ENCODE measurements around the gene SLC27A2. TPM values are rescaled to one million over a fixed set of nuclear protein-coding genes. Genes with fewer than 3 reads are reported as not detected.
A peak's percentile ranks its signal among the peaks of the same experiment; 100 is the strongest.

The SLC27A2 gene
- polyA plus RNA-seq, 1 experiment = 0.11 TPM

DNA sequence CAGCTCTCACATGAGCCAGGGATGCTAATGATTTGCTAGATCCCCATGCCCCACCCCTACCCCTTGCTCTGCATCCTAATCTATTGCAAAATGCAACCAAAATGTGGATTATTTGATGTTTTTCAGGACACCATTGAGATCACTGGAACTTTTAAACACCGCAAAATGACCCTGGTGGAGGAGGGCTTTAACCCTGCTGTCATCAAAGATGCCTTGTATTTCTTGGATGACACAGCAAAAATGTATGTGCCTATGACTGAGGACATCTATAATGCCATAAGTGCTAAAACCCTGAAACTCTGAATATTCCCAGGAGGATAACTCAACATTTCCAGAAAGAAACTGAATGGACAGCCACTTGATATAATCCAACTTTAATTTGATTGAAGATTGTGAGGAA lies 53.8 kb downstream of the SLC27A2 start:
- no peak overlapping the region for H3K4me3 ChIP-seq (ENCODE audit: low read depth, low read length)
- ChIA-PET CTCF (no interaction called here), POLR2A (no interaction called here)
- H3K27ac ChIP-seq (ENCODE audit: low read depth, low read length) = no peak overlapping the region
- no peaks in the 10 kb centered on the region for H3K27me3 ChIP-seq (ENCODE audit: control insufficient read depth, insufficient read depth, low read length)
- TF ChIP-seq, protein P1, sequence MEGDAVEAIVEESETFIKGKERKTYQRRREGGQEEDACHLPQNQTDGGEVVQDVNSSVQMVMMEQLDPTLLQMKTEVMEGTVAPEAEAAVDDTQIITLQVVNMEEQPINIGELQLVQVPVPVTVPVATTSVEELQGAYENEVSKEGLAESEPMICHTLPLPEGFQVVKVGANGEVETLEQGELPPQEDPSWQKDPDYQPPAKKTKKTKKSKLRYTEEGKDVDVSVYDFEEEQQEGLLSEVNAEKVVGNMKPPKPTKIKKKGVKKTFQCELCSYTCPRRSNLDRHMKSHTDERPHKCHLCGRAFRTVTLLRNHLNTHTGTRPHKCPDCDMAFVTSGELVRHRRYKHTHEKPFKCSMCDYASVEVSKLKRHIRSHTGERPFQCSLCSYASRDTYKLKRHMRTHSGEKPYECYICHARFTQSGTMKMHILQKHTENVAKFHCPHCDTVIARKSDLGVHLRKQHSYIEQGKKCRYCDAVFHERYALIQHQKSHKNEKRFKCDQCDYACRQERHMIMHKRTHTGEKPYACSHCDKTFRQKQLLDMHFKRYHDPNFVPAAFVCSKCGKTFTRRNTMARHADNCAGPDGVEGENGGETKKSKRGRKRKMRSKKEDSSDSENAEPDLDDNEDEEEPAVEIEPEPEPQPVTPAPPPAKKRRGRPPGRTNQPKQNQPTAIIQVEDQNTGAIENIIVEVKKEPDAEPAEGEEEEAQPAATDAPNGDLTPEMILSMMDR (IDR thresholded peaks at IDR 0.05; ENCODE audit: low read depth, low read length) = no peak
- DNase-seq (ENCODE audit: low read depth, low spot score) = no peak
- H3K9me3 ChIP-seq (ENCODE audit: control insufficient read depth, insufficient read depth, low read length) = no peaks in the 10 kb centered on the region

DNA sequence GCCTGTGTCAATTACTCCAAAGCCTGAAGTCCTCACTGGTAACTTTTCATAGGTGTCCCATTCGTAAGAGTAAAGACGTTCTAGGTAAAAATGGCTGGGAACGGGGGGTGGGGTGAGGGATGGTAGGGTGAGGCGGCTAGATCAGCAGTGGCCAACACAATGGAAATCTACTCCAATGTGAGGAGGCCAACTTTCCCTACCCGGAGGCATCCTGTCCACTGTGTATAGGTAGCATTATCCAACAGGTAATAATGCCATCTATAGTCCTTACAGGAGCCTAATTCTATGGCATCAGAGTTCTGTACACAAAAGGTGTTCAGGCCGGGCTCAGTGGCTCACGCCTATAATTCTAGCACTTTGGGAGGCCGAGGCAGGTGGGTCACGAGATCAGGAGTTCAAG lies 54.4 kb downstream of the SLC27A2 start:
- CTCF ChIA-PET = no interaction called here
- no peak for DNase-seq (ENCODE audit: low read depth, low spot score)
- POLR2A ChIA-PET = no interaction called here
- Histone ChIP-seq H3K9me3 (ENCODE audit: control insufficient read depth, insufficient read depth, low read length) (no peaks in the 10 kb centered on the region), H3K27ac (ENCODE audit: low read depth, low read length) (no peak overlapping the region), H3K4me3 (ENCODE audit: low read depth, low read length) (no peak overlapping the region), H3K27me3 (ENCODE audit: control insufficient read depth, insufficient read depth, low read length) (no peaks in the 10 kb centered on the region)
- TF ChIP-seq, protein P1 (IDR thresholded peaks at IDR 0.05; ENCODE audit: low read depth, low read length) = no peak

DNA sequence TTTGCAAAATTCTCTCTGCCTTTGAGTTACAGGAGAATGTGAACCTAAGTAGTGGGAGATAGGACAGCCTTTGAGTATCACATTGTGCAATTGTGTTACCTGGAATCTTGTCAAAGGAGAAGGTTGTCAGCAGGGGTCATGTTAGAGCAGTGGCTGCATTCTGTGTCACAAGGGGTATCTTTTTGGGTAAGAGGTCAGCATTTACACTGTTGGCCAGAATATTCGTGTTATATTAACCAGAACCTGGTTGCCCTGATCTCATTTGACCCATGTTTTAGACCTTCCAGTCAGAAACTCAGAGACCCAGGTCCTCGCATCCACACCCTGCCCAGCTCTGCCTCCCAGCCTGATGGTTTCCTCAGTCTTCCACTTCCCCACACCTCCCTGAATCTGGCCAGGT lies 56.3 kb downstream of the SLC27A2 start:
- Histone ChIP-seq H3K4me3 (ENCODE audit: low read depth, low read length) (no peak overlapping the region), H3K27me3 (ENCODE audit: control insufficient read depth, insufficient read depth, low read length) (no peaks in the 10 kb centered on the region), H3K27ac (ENCODE audit: low read depth, low read length) (no peak overlapping the region), H3K9me3 (ENCODE audit: control insufficient read depth, insufficient read depth, low read length) (no peaks in the 10 kb centered on the region)
- ChIA-PET CTCF (interaction anchor here (1.3 kb wide), 1 partner anchor 77 kb away, joined by 4 read pairs; no protein-coding TSS in a partner anchor), POLR2A (no interaction called here)
- DNase-seq (ENCODE audit: low read depth, low spot score) = no peak
- TF ChIP-seq, protein P1 (IDR thresholded peaks at IDR 0.05; ENCODE audit: low read depth, low read length) = no peak

DNA sequence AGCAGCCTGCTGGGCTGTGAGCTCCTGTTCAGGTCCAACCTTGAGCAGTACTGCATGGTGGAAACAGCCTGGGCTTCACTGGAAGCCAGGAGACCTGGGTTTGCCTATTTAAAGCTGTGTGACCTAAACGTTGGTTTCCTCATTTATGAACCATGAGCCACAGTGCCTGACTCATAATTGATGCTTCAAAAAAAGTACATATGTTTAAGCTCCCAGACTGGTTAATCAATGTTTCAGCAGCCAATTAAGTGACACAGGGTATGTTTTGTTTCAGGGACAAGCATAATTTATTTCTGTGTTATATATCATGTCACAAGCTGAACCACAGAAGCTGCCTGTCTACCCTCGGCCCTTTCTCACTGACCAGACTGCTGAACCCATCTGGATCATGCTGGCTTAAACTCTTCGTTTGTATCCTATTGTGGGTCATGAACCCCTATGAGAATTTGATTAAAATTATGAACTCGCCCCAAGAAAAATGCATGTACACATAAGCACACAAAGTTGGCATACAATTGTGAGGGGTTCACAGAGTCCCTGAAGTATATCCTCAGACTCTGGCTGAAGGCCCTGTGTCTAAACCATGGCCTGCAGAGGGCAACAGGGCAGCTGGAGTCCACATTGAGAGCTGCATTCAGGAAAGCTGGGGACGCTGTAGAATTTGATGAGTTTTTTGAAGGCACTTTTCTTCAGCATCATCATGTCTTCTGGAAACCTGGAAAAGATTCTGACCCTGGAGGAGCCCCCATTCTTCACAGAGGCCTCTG lies 59.9 kb downstream of the SLC27A2 start:
- no peak for DNase-seq (ENCODE audit: low read depth, low spot score)
- no peaks in the 10 kb centered on the region for H3K27me3 ChIP-seq (ENCODE audit: control insufficient read depth, insufficient read depth, low read length)
- H3K27ac ChIP-seq (ENCODE audit: low read depth, low read length) = no peak overlapping the region
- H3K4me3 ChIP-seq (ENCODE audit: low read depth, low read length) = no peak overlapping the region
- ChIA-PET CTCF (interaction anchor here (1.1 to 1.4 kb wide), 2 partner anchors 61 to 74 kb away, joined by 3 to 4 read pairs; no protein-coding TSS in a partner anchor), POLR2A (interaction anchor here (1.0 kb wide), 1 partner anchor 17 kb away, joined by 3 read pairs; no protein-coding TSS in a partner anchor)
- TF ChIP-seq, protein P1 (IDR thresholded peaks at IDR 0.05; ENCODE audit: low read depth, low read length) = 0 out of 2 replicates have a peak, but pooled peaks have one; percentile 13
- no peaks in the 10 kb centered on the region for H3K9me3 ChIP-seq (ENCODE audit: control insufficient read depth, insufficient read depth, low read length)

DNA sequence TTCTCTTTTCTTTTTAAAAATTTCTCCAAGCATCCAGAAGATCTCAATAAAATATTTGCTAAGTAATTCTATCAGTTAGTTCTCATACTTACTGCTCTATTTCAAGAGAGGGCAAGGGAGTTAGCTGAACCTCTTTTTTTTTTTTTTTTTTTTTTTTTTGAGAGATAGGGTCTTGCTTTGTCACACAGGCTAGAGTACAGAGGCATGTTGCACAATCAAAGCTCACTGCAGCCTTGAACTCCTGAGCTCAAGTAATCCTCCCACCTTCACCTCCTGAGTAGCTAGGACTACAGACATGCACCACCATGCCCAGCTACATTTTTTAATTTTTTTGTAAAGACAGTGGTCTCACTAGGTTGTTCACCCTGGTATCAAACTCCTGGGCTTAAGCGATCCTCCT lies 62.2 kb downstream of the SLC27A2 start:
- Histone ChIP-seq H3K4me3 (ENCODE audit: low read depth, low read length) (no peak overlapping the region), H3K9me3 (ENCODE audit: control insufficient read depth, insufficient read depth, low read length) (no peaks in the 10 kb centered on the region), H3K27me3 (ENCODE audit: control insufficient read depth, insufficient read depth, low read length) (no peaks in the 10 kb centered on the region), H3K27ac (ENCODE audit: low read depth, low read length) (no peak overlapping the region)
- POLR2A ChIA-PET = no interaction called here
- DNase-seq (ENCODE audit: low read depth, low spot score) = no peak
- TF ChIP-seq, protein P1 (IDR thresholded peaks at IDR 0.05; ENCODE audit: low read depth, low read length) = no peak
- CTCF ChIA-PET = no interaction called here

Measured in AG04450 (cell line).